Glutamatergic neuron (in vitro differentiated cells): ENCODE data around the gene CREBBP. TPM values are rescaled to one million over a fixed set of nuclear protein-coding genes. Genes with fewer than 3 reads are reported as not detected.

Experiments used
- DNase-seq: peaks from one replicate; pipeline ENCODE4 v3.0.0; 2022
- H3K27ac Mint-ChIP-seq: one replicate; pipeline ENCODE4 v1.8.0; 2020; ENCODE audit warnings: mild to moderate bottlenecking, mixed read lengths, inconsistent platforms; ENCODE audit not compliant: unreplicated experiment
- H3K27me3 Mint-ChIP-seq: one replicate; pipeline ENCODE4 v1.8.0; 2020; ENCODE audit warnings: mild to moderate bottlenecking, moderate library complexity, mixed read lengths, inconsistent platforms; ENCODE audit not compliant: unreplicated experiment
- H3K36me3 Mint-ChIP-seq: one replicate; pipeline ENCODE4 v1.8.0; 2020; ENCODE audit warnings: mild to moderate bottlenecking, mixed read lengths, inconsistent platforms; ENCODE audit not compliant: unreplicated experiment
- H3K4me1 Mint-ChIP-seq: one replicate; pipeline ENCODE4 v1.8.0; 2020; ENCODE audit warnings: mild to moderate bottlenecking, low read depth, mixed read lengths, inconsistent platforms; ENCODE audit not compliant: unreplicated experiment
- H3K4me3 Mint-ChIP-seq: one replicate; pipeline ENCODE4 v1.8.0; 2020; ENCODE audit warnings: mild to moderate bottlenecking, mixed read lengths, inconsistent platforms; ENCODE audit not compliant: unreplicated experiment
- H3K9me3 Mint-ChIP-seq: one replicate; pipeline ENCODE4 v1.8.0; 2020; ENCODE audit warnings: mild to moderate bottlenecking, moderate library complexity, mixed read lengths, inconsistent platforms; ENCODE audit not compliant: unreplicated experiment
- total RNA-seq: library from RNA; stranded (reverse); fragmentation: NEBNext Ultra II Directional; extraction: Animal tissue kit (Norgen Biotek cat#: 25700); gene quantifications from one replicate; pipeline ENCODE4 v1.2.1, GENCODE V29; 2021; ENCODE audit not compliant: unreplicated experiment
- TF ChIP-seq, protein P1 (sequence below): fragments of 200-600 bp; sonication (generic); IDR thresholded peaks from one replicate; pipeline ENCODE4 v1.5.0; 2021; ENCODE audit not compliant: partially characterized antibody, unreplicated experiment

The CREBBP gene
- total RNA-seq, 1 donor from 2014 or later = 96.9 TPM

GRCh38 chr16:3782566-3782965 is 97.9 kb downstream of the CREBBP start:
- Mint-ChIP-seq H3K4me1 (peaks cover 10% of the 10 kb centered on the region), H3K27me3 (peaks cover 5% of the 10 kb centered on the region), H3K27ac (peak overlapping the region; percentile 28), H3K9me3 (peaks cover 9% of the 10 kb centered on the region), H3K36me3 (no peaks in the 10 kb centered on the region), H3K4me3 (no peak overlapping the region)
- TF ChIP-seq, protein P1, sequence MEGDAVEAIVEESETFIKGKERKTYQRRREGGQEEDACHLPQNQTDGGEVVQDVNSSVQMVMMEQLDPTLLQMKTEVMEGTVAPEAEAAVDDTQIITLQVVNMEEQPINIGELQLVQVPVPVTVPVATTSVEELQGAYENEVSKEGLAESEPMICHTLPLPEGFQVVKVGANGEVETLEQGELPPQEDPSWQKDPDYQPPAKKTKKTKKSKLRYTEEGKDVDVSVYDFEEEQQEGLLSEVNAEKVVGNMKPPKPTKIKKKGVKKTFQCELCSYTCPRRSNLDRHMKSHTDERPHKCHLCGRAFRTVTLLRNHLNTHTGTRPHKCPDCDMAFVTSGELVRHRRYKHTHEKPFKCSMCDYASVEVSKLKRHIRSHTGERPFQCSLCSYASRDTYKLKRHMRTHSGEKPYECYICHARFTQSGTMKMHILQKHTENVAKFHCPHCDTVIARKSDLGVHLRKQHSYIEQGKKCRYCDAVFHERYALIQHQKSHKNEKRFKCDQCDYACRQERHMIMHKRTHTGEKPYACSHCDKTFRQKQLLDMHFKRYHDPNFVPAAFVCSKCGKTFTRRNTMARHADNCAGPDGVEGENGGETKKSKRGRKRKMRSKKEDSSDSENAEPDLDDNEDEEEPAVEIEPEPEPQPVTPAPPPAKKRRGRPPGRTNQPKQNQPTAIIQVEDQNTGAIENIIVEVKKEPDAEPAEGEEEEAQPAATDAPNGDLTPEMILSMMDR = no peak
- no peak for DNase-seq

GRCh38 chr16:3781421-3781820 is 99.1 kb downstream of the CREBBP start:
- H3K27me3 Mint-ChIP-seq = peaks cover 3% of the 10 kb centered on the region
- TF ChIP-seq, protein P1 = no peak
- DNase-seq = no peak
- no peak overlapping the region for H3K27ac Mint-ChIP-seq
- H3K36me3 Mint-ChIP-seq = no peaks in the 10 kb centered on the region
- no peak overlapping the region for H3K4me3 Mint-ChIP-seq
- peaks cover 9% of the 10 kb centered on the region for H3K9me3 Mint-ChIP-seq
- H3K4me1 Mint-ChIP-seq = peaks cover 9% of the 10 kb centered on the region

- DNase-seq = no peak
- H3K27me3 Mint-ChIP-seq = peaks cover 3% of the 10 kb centered on the region
- no peaks in the 10 kb centered on the region for H3K36me3 Mint-ChIP-seq
- TF ChIP-seq, protein P1 = no peak
- H3K9me3 Mint-ChIP-seq = peaks cover 9% of the 10 kb centered on the region
- H3K4me1 Mint-ChIP-seq = peaks cover 9% of the 10 kb centered on the region
- no peak overlapping the region for H3K4me3 Mint-ChIP-seq
- H3K27ac Mint-ChIP-seq = no peak overlapping the region
These were observed 99.9 kb downstream of the CREBBP start for GRCh38 chr16:3780570-3780969.

DNA sequence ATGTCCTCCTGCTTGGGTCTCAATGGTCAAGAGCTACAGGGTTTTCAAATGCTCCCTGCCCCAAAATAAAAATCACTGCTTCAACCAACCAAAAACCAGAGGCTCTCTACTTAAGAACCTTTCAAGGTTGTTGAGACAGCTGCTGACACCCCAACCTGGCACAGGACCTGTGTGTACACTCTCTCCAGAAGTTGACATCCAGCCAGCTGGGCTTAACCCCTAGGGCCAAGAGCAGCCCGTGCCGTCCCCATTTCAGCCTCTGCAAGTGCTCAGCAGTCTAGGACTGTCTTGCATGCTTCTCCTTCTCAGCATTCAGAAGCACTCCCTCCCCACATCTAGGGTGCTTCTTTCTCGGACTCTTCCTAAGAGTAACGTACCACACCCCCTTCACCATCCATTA is 104.2 kb downstream of the CREBBP start:
- Mint-ChIP-seq H3K36me3 (no peaks in the 10 kb centered on the region), H3K4me3 (no peak overlapping the region), H3K9me3 (peaks cover 12% of the 10 kb centered on the region), H3K27me3 (peaks cover 3% of the 10 kb centered on the region), H3K4me1 (peaks cover 12% of the 10 kb centered on the region), H3K27ac (peak overlapping the region; percentile 33)
- TF ChIP-seq, protein P1 = no peak
- DNase-seq = no peak

DNA sequence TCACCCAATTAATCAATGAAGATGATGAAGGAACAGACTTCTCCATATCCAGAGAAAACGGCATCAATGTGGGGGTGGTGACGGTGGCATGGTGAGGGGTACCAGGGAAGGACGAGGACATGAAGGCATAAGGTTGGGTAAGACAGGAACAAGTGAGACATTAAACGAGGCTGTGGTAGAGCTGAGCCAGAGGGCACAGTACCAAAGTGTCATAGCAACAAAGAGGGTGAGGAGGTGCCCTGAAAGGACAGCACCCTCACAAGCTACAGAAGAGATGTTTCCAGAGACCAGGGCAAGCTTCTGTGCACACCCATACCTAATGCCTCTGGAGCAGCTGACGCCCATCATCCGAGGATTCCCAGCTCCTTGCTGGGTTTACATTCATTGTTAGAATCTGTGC is 105.7 kb downstream of the CREBBP start:
- H3K27me3 Mint-ChIP-seq = peaks cover 3% of the 10 kb centered on the region
- peaks cover 18% of the 10 kb centered on the region for H3K9me3 Mint-ChIP-seq
- peak overlapping the region; percentile 0 for H3K27ac Mint-ChIP-seq
- TF ChIP-seq, protein P1 = no peak
- H3K4me3 Mint-ChIP-seq = no peak overlapping the region
- peaks cover 12% of the 10 kb centered on the region for H3K4me1 Mint-ChIP-seq
- no peak for DNase-seq
- no peaks in the 10 kb centered on the region for H3K36me3 Mint-ChIP-seq
